AG04450 (cell line): ENCODE results near the gene DOCK8. TPM values are rescaled to one million over a fixed set of nuclear protein-coding genes. Genes with fewer than 3 reads are reported as not detected.

Source experiments
- CTCF ChIA-PET: fragments of 300-600, 350-600 bp; formaldehyde crosslinking; extraction: SDS; loops from one replicate; lab custom pipeline; 2022; ENCODE audit warnings: antibody characterized with exemption, inconsistent platforms; lab: Charles Lee
- POLR2A ChIA-PET: fragments of 350-600 bp; formaldehyde crosslinking; extraction: SDS; loops from one replicate; lab custom pipeline; 2021; ENCODE audit warnings: antibody characterized with exemption, inconsistent platforms; lab: Yijun Ruan, JAX
- DNase-seq: peaks from one replicate; pipeline ENCODE4 v3.0.0-alpha.2; 2011; ENCODE audit warnings: low read depth, low spot score
- H3K27ac ChIP-seq: one replicate; pipeline ENCODE4 v1.5.1; 2012; ENCODE audit warnings: low read depth, low read length, control low read depth
- H3K27me3 ChIP-seq: one replicate; pipeline ENCODE4 v1.6.0; 2012; ENCODE audit warnings: low read length; ENCODE audit not compliant: control insufficient read depth, insufficient read depth
- H3K4me3 ChIP-seq: 2 replicates; pipeline ENCODE4 v1.5.1; 2011; ENCODE audit warnings: mild to moderate bottlenecking, low read depth, low read length, control low read depth
- H3K9me3 ChIP-seq: 2 replicates; pipeline ENCODE4 v1.5.1; 2012; ENCODE audit warnings: low read length; ENCODE audit not compliant: control insufficient read depth, insufficient read depth
- polyA plus RNA-seq: library from polyadenylated mRNA; depleted of rRNA; stranded (reverse); fragments of >200 nt; gene quantifications from 2 replicates; pipeline ENCODE4 v1.2.3, GENCODE V29; 2011
- TF ChIP-seq, protein P1 (sequence below): IDR thresholded peaks from 2 replicates; pipeline ENCODE4 v1.5.1; 2011; ENCODE audit warnings: low read depth, low read length, control low read depth, inconsistent platforms

The DOCK8 gene
- polyA plus RNA-seq, 1 experiment, result not detected

DNA sequence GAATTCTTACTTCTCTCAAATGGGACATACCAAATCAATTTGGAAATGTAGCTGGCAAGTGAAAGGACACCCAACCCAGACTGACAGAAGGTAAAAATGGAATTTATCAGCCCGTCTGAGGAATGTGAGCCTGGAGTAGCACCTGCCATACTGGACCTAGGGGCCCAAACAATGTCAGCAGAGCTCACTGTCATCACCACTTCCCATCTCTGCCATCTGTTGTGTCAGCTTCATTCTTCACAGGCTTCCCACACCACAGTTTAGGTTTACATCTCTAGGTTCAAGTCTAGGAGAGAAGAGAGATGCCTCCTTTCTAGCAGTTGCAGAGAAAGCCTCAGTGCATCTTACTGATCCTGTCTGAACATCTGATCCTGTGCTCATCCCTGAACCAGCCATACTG is 222.4 kb downstream of the DOCK8 start:
- no peaks in the 10 kb centered on the region for H3K27me3 ChIP-seq
- no peaks in the 10 kb centered on the region for H3K9me3 ChIP-seq
- peak overlapping the region; percentile 40 for H3K27ac ChIP-seq
- TF ChIP-seq, protein P1, sequence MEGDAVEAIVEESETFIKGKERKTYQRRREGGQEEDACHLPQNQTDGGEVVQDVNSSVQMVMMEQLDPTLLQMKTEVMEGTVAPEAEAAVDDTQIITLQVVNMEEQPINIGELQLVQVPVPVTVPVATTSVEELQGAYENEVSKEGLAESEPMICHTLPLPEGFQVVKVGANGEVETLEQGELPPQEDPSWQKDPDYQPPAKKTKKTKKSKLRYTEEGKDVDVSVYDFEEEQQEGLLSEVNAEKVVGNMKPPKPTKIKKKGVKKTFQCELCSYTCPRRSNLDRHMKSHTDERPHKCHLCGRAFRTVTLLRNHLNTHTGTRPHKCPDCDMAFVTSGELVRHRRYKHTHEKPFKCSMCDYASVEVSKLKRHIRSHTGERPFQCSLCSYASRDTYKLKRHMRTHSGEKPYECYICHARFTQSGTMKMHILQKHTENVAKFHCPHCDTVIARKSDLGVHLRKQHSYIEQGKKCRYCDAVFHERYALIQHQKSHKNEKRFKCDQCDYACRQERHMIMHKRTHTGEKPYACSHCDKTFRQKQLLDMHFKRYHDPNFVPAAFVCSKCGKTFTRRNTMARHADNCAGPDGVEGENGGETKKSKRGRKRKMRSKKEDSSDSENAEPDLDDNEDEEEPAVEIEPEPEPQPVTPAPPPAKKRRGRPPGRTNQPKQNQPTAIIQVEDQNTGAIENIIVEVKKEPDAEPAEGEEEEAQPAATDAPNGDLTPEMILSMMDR, result no peak
- CTCF ChIA-PET, result no interaction called here
- POLR2A ChIA-PET, result no interaction called here
- no peak for DNase-seq
- no peak overlapping the region for H3K4me3 ChIP-seq

DNA sequence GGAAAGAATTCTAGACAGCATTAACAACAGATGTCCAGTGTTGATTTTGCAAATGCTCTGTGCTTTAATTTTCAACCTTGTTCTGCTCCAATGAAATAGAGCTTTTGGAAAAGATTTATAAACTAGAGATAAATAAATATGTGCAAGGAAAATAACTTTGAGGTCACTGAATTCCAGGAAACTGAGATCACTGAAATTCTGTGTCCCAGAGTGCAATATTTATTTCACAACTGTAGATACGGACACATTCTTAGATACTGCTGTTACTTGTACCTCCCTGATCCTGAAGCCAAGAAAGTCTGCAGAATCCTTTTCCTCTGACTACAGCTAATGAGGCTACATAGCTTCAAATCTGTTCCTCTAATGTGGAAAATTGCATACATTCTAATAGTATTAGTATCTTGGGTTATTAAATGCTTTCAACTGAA is 222.9 kb downstream of the DOCK8 start:
- CTCF ChIA-PET, result no interaction called here
- no peak overlapping the region for H3K4me3 ChIP-seq
- POLR2A ChIA-PET, result no interaction called here
- peak; percentile 15 for DNase-seq
- H3K27me3 ChIP-seq, result no peaks in the 10 kb centered on the region
- H3K27ac ChIP-seq, result peak overlapping the region; percentile 40
- no peaks in the 10 kb centered on the region for H3K9me3 ChIP-seq
- TF ChIP-seq, protein P1, result no peak

DNA sequence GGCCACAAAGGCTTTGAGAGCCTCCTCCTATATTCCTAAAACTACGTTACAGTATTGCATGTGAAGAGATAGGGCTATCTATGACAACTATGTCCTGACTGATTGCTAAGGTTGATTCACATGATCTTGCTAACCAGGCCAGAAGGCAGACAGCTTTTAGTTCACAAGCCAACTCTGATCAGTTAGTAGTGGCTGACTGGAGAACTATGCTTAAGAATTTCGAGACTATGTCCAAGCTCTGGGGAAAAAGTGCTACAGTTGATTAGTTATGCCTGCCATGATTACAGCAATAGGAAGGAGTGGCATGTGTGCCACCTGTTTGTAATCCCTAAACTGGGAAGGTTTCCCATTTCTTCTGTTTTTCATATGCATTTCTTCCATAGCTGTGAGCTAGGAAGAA is 223.4 kb downstream of the DOCK8 start:
- no peaks in the 10 kb centered on the region for H3K9me3 ChIP-seq
- CTCF ChIA-PET, result no interaction called here
- TF ChIP-seq, protein P1, result no peak
- H3K27ac ChIP-seq, result peak overlapping the region; percentile 47
- POLR2A ChIA-PET, result no interaction called here
- DNase-seq, result no peak
- H3K27me3 ChIP-seq, result no peaks in the 10 kb centered on the region
- no peak overlapping the region for H3K4me3 ChIP-seq

DNA sequence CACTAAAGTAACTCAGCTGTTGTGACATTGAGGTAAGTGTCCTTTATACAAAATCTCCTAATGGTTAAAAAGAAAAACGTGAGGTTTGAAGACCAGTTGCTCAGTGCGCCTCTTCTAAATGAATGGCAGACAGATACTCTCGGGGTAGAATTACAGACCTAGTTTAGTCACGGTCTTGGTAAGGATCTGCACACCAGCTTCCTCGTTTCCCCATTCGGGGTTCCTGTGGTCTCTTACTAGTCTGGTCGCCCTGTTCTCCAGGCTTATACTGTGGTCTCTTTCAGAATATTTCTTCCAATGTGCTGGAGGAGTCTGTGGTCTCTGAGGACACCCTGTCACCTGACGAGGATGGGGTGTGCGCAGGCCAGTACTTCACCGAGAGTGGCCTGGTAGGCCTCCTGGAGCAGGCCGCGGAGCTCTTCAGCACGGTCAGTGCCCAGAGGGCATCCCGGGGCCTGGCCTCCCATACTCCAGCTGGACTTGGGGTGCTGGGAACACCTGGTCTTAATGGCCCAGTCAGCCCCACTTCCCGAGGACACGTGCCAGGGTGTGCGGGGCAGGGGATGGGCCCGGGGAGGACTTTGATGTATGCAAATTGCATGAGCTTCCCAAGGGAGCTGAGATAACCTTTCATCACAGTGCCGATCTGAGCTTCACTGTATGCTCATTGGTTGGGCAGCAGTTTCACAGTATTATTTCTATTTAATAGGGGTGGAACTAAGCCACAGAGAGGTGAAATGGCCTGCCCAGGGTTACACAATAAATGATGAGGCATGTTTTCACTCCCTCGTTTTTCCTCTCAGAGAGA is 224.5 kb downstream of the DOCK8 start:
- ChIA-PET POLR2A (no interaction called here), CTCF (no interaction called here)
- no peaks in the 10 kb centered on the region for H3K27me3 ChIP-seq
- TF ChIP-seq, protein P1, result no peak
- DNase-seq, result no peak
- H3K27ac ChIP-seq, result no peak overlapping the region
- no peak overlapping the region for H3K4me3 ChIP-seq
- no peaks in the 10 kb centered on the region for H3K9me3 ChIP-seq

DNA sequence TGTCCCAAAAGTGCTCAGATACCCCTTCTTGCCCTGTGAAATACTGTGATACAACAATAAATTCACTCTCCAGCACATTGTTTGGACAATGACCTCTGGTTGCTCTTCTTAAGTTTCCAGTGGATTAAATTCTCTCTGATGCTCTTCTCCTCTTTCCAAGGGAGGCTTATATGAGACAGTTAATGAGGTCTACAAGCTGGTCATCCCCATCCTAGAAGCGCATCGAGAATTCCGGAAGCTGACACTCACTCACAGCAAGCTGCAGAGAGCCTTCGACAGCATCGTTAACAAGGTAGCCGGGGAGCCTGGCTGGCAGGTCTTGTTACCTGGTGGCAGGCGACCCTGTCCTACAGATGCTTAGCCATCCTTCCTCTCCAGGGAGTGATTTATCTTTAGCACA is 226.5 kb downstream of the DOCK8 start:
- Histone ChIP-seq H3K27ac (no peak overlapping the region), H3K27me3 (no peaks in the 10 kb centered on the region), H3K9me3 (no peaks in the 10 kb centered on the region), H3K4me3 (no peak overlapping the region)
- ChIA-PET CTCF (no interaction called here), POLR2A (no interaction called here)
- no peak for DNase-seq
- TF ChIP-seq, protein P1, result no peak
